GM21825 (cell line): ENCODE results near the gene FKBP1C.

ENCODE experiments used
- ATAC-seq: cut with Tn5 transposase; IDR thresholded peaks from one replicate; pipeline ENCODE4 v1.9.1; 2021; ENCODE audit warnings: mild to moderate bottlenecking, moderate library complexity; ENCODE audit not compliant: unreplicated experiment

Gene FKBP1C

GRCh38 chr6:63259153-63259552 is 47.9 kb downstream of the FKBP1C start:
- ATAC-seq = no peak

GRCh38 chr6:63261820-63262219 is 50.6 kb downstream of the FKBP1C start:
- ATAC-seq = no peak
